Activated CD4-positive, alpha-beta T cell treated with anti-CD3 and anti-CD28 coated beads for 4 hours (primary cell): Measurements from ENCODE around the gene SEMA3F.

Experiments
- DNase-seq, 2 donors: peaks; one replicate each; pipeline ENCODE4 v3.0.0-alpha.2; 2020

Gene SEMA3F

DNA sequence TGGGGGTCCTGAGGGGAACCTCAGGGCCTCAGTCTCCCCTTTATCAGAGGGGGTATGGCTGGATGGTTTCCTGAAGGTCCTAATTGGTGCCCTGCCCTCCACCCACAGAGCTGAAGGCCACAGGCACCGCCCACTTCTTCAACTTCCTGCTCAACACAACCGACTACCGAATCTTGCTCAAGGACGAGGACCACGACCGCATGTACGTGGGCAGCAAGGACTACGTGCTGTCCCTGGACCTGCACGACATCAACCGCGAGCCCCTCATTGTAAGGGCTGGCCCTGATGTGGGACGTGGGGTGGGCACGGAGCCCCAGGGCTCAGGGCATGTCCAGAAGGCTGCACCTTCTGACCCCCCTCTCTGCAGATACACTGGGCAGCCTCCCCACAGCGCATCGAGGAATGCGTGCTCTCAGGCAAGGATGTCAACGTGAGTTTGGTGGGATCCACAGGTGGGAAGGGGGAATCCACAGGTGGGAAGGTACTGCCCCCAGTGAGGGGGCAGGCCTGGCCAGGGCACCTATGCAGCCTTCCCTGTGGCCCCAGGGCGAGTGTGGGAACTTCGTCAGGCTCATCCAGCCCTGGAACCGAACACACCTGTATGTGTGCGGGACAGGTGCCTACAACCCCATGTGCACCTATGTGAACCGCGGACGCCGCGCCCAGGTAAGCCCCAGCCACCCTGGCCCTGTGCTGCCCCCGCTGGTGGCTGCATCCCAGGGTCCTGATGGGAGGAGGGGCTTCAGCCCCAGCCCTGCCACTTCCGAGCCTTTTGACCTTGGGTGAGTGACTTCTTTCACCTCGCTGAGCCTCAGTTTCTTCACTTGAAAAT, 18.8 kb downstream of the SEMA3F start:
- no peak for DNase-seq

DNA sequence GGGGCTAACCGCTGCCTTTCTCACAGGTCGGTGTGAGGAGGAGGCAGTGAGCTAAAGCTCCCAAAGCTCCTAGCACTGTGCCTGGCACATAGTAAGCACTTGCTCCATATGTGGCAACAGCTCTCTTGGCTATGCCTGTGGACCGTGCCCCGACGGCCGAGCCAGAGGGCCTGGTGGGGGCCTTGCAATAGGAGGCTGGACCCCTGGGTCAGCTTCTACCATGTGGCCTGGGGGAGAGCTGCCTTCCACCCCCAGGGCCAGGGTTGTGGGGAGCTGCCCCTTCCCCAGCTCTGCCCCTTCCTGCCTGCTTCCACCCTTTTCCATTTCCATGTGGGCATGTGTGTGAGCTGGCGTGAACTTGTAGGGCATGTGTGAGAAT, 19.4 kb downstream of the SEMA3F start:
- no peak for DNase-seq

DNA sequence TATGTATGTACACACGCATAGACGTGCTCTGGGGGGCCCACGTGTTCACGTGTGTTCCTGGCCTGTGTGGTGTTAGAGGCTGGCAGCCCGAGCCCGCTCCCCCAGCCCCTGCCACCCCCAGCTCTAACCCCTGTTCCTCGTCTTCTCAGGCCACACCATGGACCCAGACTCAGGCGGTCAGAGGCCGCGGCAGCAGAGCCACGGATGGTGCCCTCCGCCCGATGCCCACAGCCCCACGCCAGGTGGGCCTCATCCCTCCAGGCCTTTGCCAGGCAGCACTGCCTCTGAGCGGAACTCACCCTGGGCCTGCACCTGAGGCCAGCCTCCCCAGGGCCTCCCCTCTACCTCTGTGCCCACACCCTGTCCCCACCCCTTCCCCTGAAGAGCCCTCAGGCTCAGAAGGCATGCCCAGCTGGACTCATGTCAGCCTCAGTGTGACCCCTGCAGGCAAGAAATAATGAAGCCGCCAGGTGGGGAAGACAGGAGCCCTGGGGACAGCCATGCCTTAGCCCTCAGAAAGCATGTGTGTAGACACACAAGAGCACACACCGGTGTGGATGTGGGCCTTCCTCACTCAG, 19.9 kb downstream of the SEMA3F start:
- no peak for DNase-seq

DNA sequence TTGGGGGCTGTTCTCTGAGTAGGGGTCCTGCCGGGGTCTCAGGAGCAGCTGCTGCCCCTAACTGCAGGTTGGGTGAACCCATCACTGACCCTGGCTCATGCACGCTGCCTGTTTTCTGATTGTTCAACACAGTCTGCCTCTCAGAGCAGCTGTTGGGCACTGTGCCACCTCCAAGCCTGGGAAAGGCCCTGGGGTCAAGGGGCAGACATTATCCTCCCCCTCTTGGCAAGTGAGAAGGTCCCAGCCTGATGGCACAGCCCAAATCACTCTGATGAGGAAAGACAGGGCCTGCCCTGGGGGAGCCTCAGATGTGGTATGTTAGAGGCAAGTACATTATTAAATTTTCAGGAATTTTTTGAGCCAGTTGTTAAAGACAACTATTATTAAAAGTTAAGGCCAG, 22.2 kb downstream of the SEMA3F start:
- no peak for DNase-seq

DNA sequence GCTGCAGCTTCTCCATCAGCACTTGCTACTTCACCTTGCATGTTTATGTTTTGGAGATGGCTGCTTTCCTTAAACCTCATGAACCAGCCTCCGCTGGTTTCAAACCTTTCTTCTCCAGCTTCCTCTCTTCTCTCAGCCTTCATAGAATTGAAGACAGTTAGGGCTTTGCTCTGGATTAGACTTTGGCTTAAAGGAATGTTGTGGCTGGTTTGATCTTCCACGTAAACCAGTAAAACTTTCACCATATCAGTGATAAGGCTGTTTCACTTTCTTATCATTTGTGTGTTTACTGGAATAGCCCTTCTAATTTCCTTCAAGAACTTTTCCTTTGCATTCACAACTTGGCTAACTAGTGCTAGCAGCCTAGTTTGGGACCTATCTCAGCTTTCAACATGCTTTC, 24.6 kb downstream of the SEMA3F start:
- no peak for DNase-seq

DNA sequence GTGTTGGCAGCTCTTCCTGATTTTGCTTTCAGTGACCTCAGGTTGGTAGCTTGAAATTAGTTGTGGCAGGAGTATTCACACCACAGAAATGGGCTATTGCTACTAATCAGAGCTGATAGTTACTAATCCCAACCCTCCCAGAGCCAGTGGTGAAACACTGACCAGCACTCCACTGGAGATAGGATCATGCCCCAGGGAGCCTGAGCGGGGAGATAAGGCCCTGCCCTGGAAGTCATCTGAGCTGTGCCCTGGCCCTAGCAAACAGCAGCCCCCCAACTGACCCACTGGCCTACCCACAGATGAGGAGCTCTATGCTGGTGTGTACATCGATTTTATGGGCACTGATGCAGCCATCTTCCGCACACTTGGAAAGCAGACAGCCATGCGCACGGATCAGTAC, 26.9 kb downstream of the SEMA3F start:
- DNase-seq, result no peak

DNA sequence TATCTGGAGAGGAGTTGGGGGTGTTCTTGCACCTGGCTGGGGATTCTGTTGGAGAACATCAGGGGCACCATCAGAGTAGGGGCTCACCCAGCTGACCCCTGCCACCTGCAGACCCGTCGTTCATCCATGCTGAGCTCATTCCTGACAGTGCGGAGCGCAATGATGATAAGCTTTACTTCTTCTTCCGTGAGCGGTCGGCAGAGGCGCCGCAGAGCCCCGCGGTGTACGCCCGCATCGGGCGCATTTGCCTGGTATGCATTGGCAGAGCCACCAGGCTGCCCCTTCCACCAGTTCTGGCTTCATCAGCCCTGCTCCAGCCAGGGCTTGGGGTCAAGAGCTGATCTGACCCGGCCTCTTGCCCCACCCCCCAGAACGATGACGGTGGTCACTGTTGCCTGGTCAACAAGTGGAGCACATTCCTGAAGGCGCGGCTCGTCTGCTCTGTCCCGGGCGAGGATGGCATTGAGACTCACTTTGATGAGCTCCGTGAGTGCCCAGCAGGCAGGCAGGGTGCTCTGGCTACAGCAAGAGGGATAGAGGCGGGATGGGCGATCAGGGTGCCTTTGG, 27.5 kb downstream of the SEMA3F start:
- no peak for DNase-seq

DNA sequence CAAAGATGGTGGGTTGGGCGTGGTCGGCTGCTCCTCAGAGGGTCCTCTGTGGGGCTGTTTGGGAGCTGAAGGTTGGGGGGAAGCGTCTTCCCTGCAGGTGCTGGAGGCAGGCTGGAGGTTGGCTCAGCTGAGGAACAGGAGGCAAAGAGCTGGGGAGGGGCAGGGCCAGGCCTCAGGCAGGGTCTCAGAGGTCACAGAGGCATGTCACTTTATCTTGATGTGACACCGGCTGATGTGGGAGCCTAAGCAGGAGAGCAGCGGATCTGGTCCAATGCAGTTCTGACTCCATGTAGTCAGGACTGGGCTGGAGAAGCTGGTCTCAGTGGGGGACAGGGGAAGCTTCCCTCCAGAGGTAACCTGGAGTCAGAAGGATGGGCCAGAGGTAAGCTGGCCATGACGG, 28.6 kb downstream of the SEMA3F start:
- no peak for DNase-seq

DNA sequence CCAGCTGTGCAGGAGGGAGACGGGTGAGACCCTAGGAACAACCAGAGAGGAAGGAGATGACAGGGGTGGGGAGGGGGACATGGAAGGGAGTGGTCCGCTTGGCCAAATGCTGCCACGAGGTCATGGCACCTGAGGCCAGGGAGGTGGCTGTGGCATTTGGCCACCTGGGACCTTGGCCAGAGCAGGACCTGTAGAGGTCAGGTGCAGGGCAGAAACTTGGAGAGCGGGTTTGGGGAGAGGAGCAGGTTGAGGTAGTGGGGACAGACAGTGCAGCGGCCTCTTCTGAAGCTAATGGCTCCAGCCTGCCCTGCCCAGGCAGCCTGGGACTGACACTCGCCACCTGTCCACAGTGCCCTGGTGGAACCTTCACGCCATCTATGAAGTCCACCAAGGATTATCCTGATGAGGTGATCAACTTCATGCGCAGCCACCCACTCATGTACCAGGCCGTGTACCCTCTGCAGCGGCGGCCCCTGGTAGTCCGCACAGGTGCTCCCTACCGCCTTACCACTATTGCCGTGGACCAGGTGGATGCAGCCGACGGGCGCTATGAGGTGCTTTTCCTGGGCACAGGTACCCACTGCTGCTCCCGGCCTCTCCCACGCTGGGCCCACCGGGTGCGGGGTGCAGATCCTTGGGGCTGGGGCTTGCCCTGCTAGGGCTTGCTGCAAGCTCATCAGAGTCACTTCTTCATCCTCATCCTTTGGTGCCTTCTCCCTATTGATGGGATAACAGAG, 29.3 kb downstream of the SEMA3F start:
- DNase-seq, result no peak

DNA sequence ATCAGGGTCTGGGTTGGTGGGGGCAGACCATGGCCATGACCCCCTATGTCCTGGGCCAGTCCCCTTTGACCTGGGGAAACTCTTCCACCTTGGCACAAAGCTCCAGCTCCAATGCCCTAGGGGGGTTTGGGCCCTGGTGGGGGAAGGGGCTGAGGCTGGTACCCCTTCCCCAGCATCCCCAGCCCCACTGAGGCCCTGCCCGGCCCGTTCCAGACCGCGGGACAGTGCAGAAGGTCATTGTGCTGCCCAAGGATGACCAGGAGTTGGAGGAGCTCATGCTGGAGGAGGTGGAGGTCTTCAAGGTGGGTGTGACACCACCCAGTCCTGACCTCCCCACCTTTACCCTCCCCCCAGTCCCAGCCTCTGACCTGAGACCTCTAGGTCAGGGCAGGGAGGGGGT, 30.1 kb downstream of the SEMA3F start:
- DNase-seq, result no peak

DNA sequence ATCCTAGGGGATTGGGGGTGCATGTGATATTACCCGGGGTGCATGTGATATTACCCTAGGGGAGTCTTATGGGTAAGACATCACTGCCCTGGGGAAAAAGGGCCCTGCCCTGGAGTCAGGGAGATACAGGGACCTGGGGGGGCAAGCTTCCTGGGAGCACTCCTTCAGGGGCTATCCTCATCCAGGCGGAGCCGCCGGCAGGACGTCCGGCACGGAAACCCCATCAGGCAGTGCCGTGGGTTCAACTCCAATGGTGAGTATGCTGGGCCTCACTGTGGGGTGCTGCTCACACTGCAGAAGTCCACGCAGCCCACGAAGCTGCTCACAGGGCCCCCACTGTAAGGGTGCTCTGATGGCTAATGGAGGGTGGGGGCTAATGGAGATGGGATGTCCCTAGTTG, 31.0 kb downstream of the SEMA3F start:
- DNase-seq, result no peak

DNA sequence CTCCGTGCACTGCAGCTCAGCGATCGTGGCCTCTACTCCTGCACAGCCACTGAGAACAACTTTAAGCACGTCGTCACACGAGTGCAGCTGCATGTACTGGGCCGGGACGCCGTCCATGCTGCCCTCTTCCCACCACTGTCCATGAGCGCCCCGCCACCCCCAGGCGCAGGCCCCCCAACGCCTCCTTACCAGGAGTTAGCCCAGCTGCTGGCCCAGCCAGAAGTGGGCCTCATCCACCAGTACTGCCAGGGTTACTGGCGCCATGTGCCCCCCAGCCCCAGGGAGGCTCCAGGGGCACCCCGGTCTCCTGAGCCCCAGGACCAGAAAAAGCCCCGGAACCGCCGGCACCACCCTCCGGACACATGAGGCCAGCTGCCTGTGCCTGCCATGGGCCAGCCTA, 32.6 kb downstream of the SEMA3F start:
- no peak for DNase-seq

DNA sequence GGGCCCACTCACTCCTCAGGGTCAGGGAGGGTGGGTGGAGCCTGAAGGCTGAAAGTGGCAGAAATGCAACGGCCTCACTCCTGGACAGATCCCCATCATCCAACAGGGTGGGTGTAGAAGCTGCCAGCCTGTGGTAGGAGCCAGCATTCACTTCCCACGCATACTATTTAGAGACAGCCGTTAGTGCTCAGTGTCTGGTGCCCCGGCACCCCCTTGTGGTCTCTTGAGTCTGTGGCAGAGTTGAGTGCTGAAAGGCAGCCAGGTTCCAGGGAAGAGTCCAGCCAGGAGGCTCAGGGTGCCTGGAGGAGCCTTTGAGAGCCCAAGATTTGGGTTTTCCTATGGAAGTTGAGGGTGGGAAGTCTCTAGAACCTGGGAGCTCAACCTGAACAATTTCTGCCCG, 34.1 kb downstream of the SEMA3F start:
- DNase-seq, result peak in 1 of 2 donors; percentile 21

DNA sequence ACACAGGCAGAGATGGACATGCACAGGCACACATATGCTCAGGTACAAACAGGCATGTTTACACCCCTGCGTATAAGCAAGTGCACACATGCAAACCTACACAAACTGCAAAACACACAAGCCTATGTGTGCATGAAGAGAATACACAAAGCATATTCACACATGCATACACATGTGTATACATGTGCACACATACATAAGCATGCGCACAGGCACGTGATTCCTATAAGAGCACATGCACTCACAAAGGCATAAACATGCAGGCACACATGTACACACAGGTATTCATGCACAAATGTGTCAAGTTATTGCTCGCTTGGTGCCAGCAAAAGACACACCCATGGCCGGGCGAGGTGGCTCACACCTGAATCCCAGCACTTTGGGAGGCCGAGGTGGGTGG, 34.9 kb downstream of the SEMA3F start:
- DNase-seq, result no peak

DNA sequence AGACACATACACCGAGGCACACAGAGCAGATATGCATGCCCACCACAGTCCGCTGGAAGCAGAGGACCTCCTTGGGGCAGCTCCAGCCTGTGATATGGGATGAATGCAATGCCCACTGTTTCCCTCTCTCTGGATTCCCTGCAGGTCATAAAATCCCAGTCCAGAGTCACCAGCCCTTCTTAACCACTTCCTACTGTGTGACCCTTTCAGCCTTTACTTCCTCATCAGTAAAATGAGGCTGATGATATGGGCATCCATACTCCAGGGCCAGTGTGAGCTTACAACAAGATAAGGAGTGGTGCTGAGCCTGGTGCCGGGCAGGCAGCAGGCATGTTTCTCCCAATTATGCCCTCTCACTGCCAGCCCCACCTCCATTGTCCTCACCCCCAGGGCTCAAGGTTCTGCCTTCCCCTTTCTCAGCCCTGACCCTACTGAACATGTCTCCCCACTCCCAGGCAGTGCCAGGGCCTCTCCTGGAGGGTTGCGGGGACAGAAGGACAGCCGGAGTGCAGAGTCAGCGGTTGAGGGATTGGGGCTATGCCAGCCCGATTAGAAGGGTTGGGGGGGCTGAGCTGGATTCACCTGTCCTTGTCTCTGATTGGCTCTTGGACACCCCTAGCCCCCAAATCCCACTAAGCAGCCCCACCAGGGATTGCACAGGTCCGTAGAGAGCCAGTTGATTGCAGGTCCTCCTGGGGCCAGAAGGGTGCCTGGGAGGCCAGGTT, 36.0 kb downstream of the SEMA3F start, which contains the start of gene GNAT1:
Gene GNAT1, plus strand, starts transcription at position 675 of the 725 bp plus-strand sequence. CDS start 116 bp downstream, outside the sequence.
- no peak for DNase-seq

DNA sequence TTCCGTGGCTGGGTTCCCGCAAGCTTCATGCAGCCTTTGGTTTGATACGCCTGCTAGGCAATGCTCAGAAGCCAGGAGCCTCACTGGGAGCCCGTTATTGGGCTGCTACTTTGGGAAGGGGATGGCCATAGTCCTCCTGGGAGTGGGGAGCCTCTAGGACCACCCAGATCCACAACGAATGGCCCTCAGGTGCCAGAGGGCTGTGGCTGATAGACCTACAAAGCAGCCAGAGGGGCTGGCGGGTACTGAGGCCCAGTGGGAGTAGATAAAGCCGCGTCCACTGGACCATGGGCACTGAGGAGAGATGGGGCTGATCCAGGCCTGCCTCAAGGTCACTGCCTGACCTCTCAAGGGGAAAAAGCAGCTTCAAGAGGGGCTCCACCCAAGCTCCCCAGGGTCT, 37.0 kb downstream of the SEMA3F start:
- DNase-seq, result no peak

DNA sequence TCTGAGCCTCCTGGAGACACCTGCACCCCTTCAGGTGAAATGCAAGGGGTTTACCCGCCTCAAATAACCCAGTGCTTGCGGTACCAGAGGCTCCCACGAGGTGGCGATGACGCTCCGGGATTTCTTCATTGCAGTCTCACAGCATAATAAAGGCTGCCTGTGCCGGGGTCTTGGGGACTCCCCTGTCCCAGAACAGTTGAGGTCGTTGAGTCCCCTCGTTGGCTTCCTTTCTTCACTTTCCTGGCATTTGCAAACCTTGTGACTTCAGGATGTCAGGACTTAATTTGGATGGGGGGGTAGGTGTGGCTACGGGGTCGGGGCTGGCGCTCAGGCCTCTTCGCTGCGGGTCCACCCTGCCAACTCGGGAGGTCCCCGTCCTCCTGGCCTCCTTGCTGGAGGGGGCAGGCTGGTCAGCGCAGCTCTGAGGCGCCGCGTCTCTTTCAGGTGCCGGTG, 37.6 kb downstream of the SEMA3F start:
- peak; percentile 66 to 89 for DNase-seq

DNA sequence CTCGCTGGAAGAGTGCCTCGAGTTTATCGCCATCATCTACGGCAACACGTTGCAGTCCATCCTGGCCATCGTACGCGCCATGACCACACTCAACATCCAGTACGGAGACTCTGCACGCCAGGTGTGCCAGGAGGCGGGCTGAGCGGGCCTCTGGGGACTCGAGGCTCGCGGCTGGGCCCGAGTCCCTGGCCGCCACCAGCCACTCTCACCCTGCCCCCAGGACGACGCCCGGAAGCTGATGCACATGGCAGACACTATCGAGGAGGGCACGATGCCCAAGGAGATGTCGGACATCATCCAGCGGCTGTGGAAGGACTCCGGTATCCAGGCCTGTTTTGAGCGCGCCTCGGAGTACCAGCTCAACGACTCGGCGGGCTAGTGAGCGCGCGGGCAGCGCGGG, 38.2 kb downstream of the SEMA3F start:
- DNase-seq, result no peak

DNA sequence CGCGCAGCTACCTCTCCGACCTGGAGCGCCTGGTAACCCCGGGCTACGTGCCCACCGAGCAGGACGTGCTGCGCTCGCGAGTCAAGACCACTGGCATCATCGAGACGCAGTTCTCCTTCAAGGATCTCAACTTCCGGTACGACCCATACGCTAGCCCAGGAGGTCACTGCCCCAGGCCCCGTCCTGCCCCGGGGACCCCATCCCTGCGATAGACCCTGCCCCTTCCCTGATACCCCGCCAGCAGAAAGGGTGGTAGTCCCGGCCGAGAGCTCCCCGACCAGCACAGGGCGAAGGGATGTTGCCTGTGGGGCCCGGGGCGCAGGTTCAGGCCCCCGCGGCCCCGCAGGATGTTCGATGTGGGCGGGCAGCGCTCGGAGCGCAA, 38.6 kb downstream of the SEMA3F start:
- DNase-seq, result peak in 1 of 2 donors; percentile 8

DNA sequence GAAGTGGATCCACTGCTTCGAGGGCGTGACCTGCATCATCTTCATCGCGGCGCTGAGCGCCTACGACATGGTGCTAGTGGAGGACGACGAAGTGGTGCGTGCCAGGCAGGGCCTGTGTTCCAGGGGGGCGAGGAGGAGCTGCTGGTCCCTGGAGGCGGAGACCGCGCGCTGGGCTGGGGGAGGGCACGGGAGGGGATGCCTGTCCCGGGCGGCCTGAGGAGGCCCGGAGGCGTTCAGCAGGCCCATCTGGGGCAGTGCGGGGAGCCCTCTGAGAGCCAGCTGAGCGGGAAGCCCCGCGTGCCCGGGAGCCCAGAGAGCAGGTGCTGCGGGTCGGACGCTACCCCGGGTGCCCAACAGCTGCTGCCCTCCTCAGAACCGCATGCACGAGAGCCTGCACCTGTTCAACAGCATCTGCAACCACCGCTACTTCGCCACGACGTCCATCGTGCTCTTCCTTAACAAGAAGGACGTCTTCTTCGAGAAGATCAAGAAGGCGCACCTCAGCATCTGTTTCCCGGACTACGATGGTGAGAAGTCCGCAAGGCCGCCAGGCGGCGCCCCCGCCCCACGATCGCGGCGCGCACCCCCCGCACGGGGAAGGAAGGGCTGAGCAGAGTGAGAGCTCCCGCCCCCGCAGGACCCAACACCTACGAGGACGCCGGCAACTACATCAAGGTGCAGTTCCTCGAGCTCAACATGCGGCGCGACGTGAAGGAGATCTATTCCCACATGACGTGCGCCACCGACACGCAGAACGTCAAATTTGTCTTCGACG, 39.2 kb downstream of the SEMA3F start:
- DNase-seq, result peak; percentile 92 to 93

DNA sequence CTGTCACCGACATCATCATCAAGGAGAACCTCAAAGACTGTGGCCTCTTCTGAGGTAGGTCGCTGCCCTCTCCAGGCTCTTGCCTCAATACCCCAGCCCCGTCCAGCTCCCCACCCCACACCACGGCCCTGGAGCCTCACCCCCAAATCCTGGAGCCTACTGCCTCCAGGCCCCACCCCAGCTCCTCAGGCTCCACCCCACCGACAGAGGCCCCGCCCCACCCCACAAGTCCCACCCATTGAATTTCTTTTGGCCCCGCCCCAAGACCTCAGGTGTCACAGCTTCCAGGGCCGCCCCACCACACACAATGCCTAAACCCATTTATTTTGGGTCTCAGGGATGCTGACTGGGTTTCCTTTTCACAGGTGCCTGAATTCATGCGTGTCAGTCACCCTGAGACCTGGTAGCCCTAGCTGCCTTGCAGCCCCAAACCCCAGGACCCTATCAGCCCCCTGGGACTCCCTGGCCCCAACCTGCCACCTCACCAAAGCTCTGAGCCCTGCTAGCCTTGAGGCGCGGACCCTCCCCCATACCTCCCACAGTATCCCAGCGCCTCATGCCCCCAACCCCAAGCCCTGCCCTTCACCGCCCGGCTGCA, 39.9 kb downstream of the SEMA3F start:
- DNase-seq, result peak; percentile 32 to 49
